MM.1S (cell line): ENCODE measurements around the gene RS1.

Experiments
- EZH2 ChIP-seq: fragments of 300-600 bp; sonication (generic); optimal IDR thresholded peaks from 2 replicates; pipeline ENCODE3; 2017; ENCODE audit warnings: low read depth, mild to moderate bottlenecking, antibody characterized with exemption, low read length, mixed read lengths
- TF ChIP-seq, protein P1 (sequence below): fragments of 300-600 bp; sonication (generic); IDR thresholded peaks from 2 replicates; pipeline ENCODE4 v1.5.1; 2016; ENCODE audit warnings: antibody characterized with exemption, low read length, mixed read lengths

DNA sequence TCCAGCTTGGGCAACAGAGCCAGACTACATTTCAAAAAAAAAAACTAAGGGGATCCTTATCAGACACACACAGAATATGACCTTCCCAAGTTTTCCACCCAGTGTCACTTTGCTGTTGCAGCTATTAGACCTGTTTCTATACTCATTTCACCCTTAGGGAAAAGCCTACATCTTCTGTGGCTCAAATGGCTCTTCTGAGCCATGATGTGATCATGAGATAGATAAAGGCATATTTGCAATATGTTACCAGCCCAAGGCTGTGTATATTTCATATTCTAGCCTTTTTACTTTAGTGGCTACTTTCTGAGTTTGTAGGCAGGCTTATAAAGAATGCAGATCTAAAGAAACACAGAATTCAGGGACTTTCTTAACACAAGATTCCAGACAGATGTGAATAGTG, 19.3 kb downstream of the RS1 start:
- no peak for TF ChIP-seq EZH2
- TF ChIP-seq, protein P1, sequence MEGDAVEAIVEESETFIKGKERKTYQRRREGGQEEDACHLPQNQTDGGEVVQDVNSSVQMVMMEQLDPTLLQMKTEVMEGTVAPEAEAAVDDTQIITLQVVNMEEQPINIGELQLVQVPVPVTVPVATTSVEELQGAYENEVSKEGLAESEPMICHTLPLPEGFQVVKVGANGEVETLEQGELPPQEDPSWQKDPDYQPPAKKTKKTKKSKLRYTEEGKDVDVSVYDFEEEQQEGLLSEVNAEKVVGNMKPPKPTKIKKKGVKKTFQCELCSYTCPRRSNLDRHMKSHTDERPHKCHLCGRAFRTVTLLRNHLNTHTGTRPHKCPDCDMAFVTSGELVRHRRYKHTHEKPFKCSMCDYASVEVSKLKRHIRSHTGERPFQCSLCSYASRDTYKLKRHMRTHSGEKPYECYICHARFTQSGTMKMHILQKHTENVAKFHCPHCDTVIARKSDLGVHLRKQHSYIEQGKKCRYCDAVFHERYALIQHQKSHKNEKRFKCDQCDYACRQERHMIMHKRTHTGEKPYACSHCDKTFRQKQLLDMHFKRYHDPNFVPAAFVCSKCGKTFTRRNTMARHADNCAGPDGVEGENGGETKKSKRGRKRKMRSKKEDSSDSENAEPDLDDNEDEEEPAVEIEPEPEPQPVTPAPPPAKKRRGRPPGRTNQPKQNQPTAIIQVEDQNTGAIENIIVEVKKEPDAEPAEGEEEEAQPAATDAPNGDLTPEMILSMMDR = no peak
